HEK293 (cell line): ENCODE measurements around the gene RUNX1.
A peak's percentile ranks its signal among the peaks of the same experiment; 100 is the strongest.

Source experiments
- CTCF ChIA-PET: fragments of 350-600 bp; formaldehyde crosslinking; extraction: SDS; loops from one replicate; lab custom pipeline; 2021; ENCODE audit warnings: antibody characterized with exemption; lab: Yijun Ruan, JAX
- POLR2A ChIA-PET: fragments of 300-600 bp; formaldehyde crosslinking; extraction: SDS; loops from one replicate; lab custom pipeline; 2020; ENCODE audit warnings: antibody characterized with exemption, inconsistent platforms; lab: Yijun Ruan, JAX
- H3K27ac ChIP-seq: fragments of 200-500 bp; sonication (Bioruptor generic); 2 replicates; pipeline ENCODE4 v1.5.1; 2014; ENCODE audit warnings: low read depth, low read length, control low read depth, inconsistent platforms; ENCODE audit errors: extremely low read depth
- H3K36me3 ChIP-seq, 2 experiments: fragments of 200-500 bp in 1 of 2; sonication (Bioruptor generic) in 1 of 2; 1 replicate in 1 of 2; 2 replicates in 1 of 2; pipeline ENCODE4 v1.5.1; 2014 to 2017; ENCODE audit warnings: inconsistent platforms in 2 of 2, low read length in 2 of 2; ENCODE audit not compliant: control insufficient read depth in 2 of 2, insufficient read depth in 1 of 2
- H3K4me1 ChIP-seq: fragments of 200-500 bp; sonication (Bioruptor generic); 2 replicates; pipeline ENCODE4 v1.5.1; 2014; ENCODE audit warnings: mild to moderate bottlenecking, low read length, inconsistent platforms; ENCODE audit not compliant: control insufficient read depth, insufficient read depth
- H3K4me3 ChIP-seq: 2 replicates; pipeline ENCODE4 v1.5.1; 2011; ENCODE audit warnings: low read depth, mild to moderate bottlenecking, control low read depth, low read length, moderate library complexity
- H3K9me3 ChIP-seq: fragments of 200-500 bp; sonication (Bioruptor generic); 2 replicates; pipeline ENCODE4 v1.5.1; 2014; ENCODE audit warnings: low read depth, low read length, inconsistent platforms; ENCODE audit not compliant: control insufficient read depth, insufficient read depth
- KLF17 ChIP-seq: fragments of 450-650 bp; formaldehyde crosslinking; IDR thresholded peaks from 2 replicates; pipeline ENCODE4 v1.5.1; 2016; ENCODE audit warnings: missing biosample characterization, missing genetic modification characterization
- PRDM1 ChIP-seq: fragments of 450-650 bp; formaldehyde crosslinking; IDR thresholded peaks from 2 replicates; pipeline ENCODE4; 2016; ENCODE audit warnings: missing biosample characterization, missing genetic modification characterization
- WT1 ChIP-seq: fragments of 450-650 bp; formaldehyde crosslinking; IDR thresholded peaks from 2 replicates; pipeline ENCODE4 v1.5.1; 2016; ENCODE audit warnings: missing biosample characterization, missing genetic modification characterization
- ZBTB44 ChIP-seq: fragments of 450-650 bp; IDR thresholded peaks from 2 replicates; pipeline ENCODE4 v1.5.1; 2018; ENCODE audit warnings: missing biosample characterization, mild to moderate bottlenecking, missing genetic modification characterization
- ZBTB8A ChIP-seq: fragments of 450-650 bp; formaldehyde crosslinking; IDR thresholded peaks from 2 replicates; pipeline ENCODE4 v1.5.1; 2016; ENCODE audit warnings: missing biosample characterization, missing genetic modification characterization
- ZEB2 ChIP-seq: fragments of 450-650 bp; formaldehyde crosslinking; IDR thresholded peaks from 2 replicates; pipeline ENCODE4 v1.5.1; 2016; ENCODE audit warnings: missing biosample characterization, missing genetic modification characterization
- ZIC2 ChIP-seq: fragments of 450-650 bp; formaldehyde crosslinking; IDR thresholded peaks from 2 replicates; pipeline ENCODE4 v1.5.1; 2016; ENCODE audit warnings: missing biosample characterization, missing genetic modification characterization
- ZNF146 ChIP-seq: fragments of 450-650 bp; formaldehyde crosslinking; IDR thresholded peaks from 2 replicates; pipeline ENCODE4 v1.5.1; 2016; ENCODE audit warnings: missing biosample characterization, missing genetic modification characterization
- ZNF157 ChIP-seq: fragments of 450-650 bp; formaldehyde crosslinking; IDR thresholded peaks from 2 replicates; pipeline ENCODE4 v1.5.1; 2016; ENCODE audit warnings: missing biosample characterization, missing genetic modification characterization
- ZNF324 ChIP-seq: fragments of 450-650 bp; formaldehyde crosslinking; IDR thresholded peaks from 2 replicates; pipeline ENCODE4 v1.5.1; 2016; ENCODE audit warnings: missing biosample characterization, missing genetic modification characterization
- ZNF354C ChIP-seq: fragments of 450-650 bp; formaldehyde crosslinking; IDR thresholded peaks from 2 replicates; pipeline ENCODE4 v1.5.1; 2016; ENCODE audit warnings: missing biosample characterization, missing genetic modification characterization, low read depth, borderline replicate concordance
- ZNF404 ChIP-seq: fragments of 450-650 bp; formaldehyde crosslinking; IDR thresholded peaks from 2 replicates; pipeline ENCODE4 v1.5.1; 2017; ENCODE audit warnings: missing biosample characterization, missing genetic modification characterization
- ZNF426 ChIP-seq: fragments of 450-650 bp; formaldehyde crosslinking; IDR thresholded peaks from 2 replicates; pipeline ENCODE4 v1.5.1; 2017; ENCODE audit warnings: missing biosample characterization, missing genetic modification characterization, mild to moderate bottlenecking, inconsistent platforms, moderate library complexity
- ZNF518A ChIP-seq: fragments of 450-650 bp; formaldehyde crosslinking; conservative IDR thresholded peaks from 2 replicates; pipeline ENCODE4 v1.5.1; 2016; ENCODE audit warnings: low read depth, missing biosample characterization, missing genetic modification characterization
- ZSCAN16 ChIP-seq: fragments of 450-650 bp; formaldehyde crosslinking; IDR thresholded peaks from 2 replicates; pipeline ENCODE4 v1.5.1; 2016; ENCODE audit warnings: missing biosample characterization, missing genetic modification characterization

RUNX1 gene

GRCh38 chr21:35026617-35027562, 22.2 kb downstream of the RUNX1 start (continued):
- TF ChIP-seq ZNF518A: no peak
- TF ChIP-seq WT1 (tag by site-specific recombination): no peak
- TF ChIP-seq ZBTB44 (tag by site-specific recombination): 0 out of 2 replicates have a peak, but pooled peaks have one; percentile 9
- no peak for TF ChIP-seq ZNF324 (tag by site-specific recombination)
- TF ChIP-seq, all 188 proteins: peak for 15

- Histone ChIP-seq H3K27ac (no peak overlapping the region), H3K9me3 (no peaks in the 10 kb centered on the region), H3K36me3 (no peaks in the 10 kb centered on the region), H3K4me3 (no peak overlapping the region), H3K4me1 (no peaks in the 10 kb centered on the region)
- TF ChIP-seq PRDM1 (tag by site-specific recombination) (no peak), ZIC2 (tag by site-specific recombination) (no peak), KLF17 (no peak)
- CTCF ChIA-PET: interaction anchor here (0.8 kb wide), 1 partner anchor 72 kb away, joined by 3 read pairs; no protein-coding TSS in a partner anchor
- POLR2A ChIA-PET: no interaction called here
Measured at GRCh38 chr21:35026153-35026500, 23.0 kb downstream of the RUNX1 start.

- Histone ChIP-seq H3K27ac (no peak overlapping the region), H3K9me3 (no peaks in the 10 kb centered on the region), H3K4me3 (no peak overlapping the region), H3K36me3 (no peaks in the 10 kb centered on the region), H3K4me1 (no peaks in the 10 kb centered on the region)
- no peak for TF ChIP-seq ZEB2 (tag by site-specific recombination)
- no peak for TF ChIP-seq ZBTB8A (tag by site-specific recombination)
- no peak for TF ChIP-seq ZNF426 (tag by site-specific recombination)
- TF ChIP-seq ZNF354C (tag by site-specific recombination): no peak
- TF ChIP-seq ZNF404 (tag by site-specific recombination): no peak
- no peak for TF ChIP-seq ZSCAN16 (tag by site-specific recombination)
- TF ChIP-seq ZNF157 (tag by site-specific recombination): no peak
- TF ChIP-seq ZNF146: no peak
- POLR2A ChIA-PET: interaction anchor here (0.7 kb wide), 1 partner anchor 15 kb away, joined by 3 read pairs; no protein-coding TSS in a partner anchor
- CTCF ChIA-PET: interaction anchor here (0.7 to 1.0 kb wide), 4 partner anchors 71 to 921 kb away, joined by 3 to 4 read pairs (median 3); no protein-coding TSS in a partner anchor
Measured at GRCh38 chr21:35025206-35026152, 23.6 kb downstream of the RUNX1 start.
